NCI-H1417 treated with DMSO at 0.1 percent for 48 hours (cell line): ENCODE results near the gene CRISP2.

Source experiments
- DNase-seq: peaks from one replicate; lab custom pipeline; 2025; lab: John Stamatoyannopoulos, UW

The CRISP2 gene

DNA sequence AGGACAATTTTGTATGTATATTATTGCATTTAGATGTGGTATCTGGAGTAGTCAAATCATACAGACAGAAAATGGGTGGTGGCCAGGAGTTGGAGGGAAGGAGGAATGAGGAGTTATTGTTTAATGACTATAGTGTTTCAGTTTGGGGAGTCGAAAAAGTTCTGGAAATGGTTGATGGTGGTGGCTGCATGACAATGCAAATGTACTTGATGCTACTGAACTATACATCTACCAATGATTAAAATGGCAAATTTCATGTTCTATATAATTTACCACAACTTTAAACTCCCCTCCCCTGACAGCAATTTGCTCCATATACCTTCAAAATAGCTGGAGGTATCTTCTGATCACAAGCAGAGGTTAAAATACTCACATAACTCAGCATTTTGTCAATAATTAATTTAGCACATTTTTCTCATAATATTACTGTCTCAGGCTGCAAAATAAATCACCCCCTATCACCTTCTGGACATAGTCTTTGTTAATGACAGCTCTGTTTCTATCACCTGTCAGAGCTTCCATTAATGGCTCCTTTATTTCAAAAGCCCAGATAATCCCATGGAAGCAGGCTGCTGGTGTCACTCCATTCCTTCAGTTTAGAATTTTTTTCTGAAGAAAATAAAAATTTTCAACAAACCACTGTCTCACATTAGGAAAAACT is 51.0 kb downstream of the CRISP2 start:
- no peak for DNase-seq

DNA sequence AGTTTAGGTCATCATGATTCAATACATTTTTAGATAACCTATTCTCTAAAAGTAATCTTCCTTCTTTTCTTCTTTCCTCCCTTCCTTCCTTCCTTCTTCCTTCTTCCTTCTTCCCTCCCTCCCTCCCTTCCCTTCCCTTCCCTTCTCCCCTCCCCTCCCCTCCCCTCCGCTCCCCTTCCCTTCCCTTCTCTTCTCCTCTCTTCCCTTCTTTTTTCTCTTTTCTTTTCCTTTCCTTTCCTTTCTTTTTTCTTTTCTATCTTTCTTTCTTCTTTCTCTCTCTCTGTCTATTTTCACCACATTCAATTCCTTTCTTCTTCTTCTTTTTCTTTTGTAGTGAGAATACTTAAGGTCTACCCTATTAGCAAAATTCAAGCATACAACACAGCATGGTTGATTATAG is 59.4 kb downstream of the CRISP2 start:
- no peak for DNase-seq

GRCh38 chr6:49653438-49653837 is 59.9 kb downstream of the CRISP2 start:
- DNase-seq, result no peak

GRCh38 chr6:49651239-49651638 is 62.1 kb downstream of the CRISP2 start:
- DNase-seq, result no peak

- DNase-seq, result no peak
These were observed 63.4 kb downstream of the CRISP2 start for GRCh38 chr6:49649988-49650387.

DNA sequence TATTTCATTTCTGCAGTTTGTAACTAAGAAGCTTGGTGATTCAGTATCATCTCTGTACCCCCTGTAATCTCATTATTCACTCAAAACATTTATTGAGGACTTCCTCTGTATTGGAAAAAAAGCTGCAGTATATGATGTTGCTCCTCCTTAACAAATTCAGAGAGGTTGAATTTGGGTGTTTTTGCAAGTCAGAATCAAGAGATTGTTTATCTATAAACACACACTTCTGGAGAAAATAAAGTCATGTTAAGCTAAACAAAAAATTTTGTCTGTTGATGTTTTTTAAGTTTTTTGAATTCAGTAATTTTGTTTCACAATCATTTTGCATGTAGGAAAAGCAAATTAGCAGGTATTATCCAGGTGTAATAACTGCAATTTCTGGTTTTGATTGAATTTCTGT is 65.3 kb downstream of the CRISP2 start:
- no peak for DNase-seq

DNA sequence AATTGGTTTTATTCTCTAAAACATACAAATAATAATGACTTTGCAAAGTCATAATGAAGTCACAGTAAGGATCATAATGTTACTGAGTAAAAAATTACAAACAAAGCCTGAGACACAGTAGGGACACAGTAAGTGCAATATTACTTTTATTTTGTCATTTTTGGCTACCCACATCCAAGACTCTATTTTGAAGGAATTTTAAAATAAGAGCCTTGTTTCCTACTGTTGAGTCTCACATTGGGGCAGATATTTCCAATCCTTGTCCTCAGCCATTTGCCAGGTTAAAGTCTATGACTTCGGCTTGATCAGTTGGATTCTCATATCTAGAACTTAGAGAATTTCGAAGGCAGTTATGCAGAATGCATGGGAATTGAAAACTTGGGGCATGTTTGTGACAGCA is 65.9 kb downstream of the CRISP2 start:
- DNase-seq, result no peak

DNA sequence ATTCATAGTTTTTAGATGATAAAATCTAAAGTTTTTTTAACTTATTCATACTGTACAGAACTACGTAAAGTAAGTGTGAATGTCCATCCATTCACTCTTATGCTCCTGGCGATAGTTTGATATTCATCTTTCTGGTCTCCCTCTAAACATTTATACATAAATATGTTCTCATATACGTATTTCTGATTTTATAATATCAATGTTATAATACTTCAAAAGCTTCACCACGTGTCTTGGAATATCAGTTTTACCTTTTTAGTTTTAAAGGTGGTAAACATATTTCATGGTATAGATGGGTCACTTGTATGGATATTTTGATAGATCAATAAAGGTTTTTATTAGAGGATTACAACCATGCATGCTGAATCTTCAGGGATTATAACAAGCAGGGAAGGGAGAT is 66.4 kb downstream of the CRISP2 start:
- no peak for DNase-seq

- no peak for DNase-seq
These were observed 67.1 kb downstream of the CRISP2 start for GRCh38 chr6:49646130-49646824.

GRCh38 chr6:49645139-49645538 is 68.2 kb downstream of the CRISP2 start:
- DNase-seq, result no peak
